Stimulated activated CD4-positive, alpha-beta T cell treated with anti-CD3 and anti-CD28 coated beads, Interleukin-1b, Interleukin-23, amount 100 ng/mL, for 48 hours (primary cell): ENCODE results near the gene CFAP91.

ENCODE experiments used
- DNase-seq: peaks from one replicate; pipeline ENCODE4 v3.0.0-alpha.2; 2020

Gene CFAP91

GRCh38 chr3:119702530-119703527 lies at the start of gene CFAP91:
Gene CFAP91 (plus strand): TSS chr3:119703022. CDS start chr3:119703099, 77 bp downstream.
- DNase-seq: peak; percentile 83

- no peak for DNase-seq
Observed at GRCh38 chr3:119653876-119654275, 48.9 kb upstream of the CFAP91 start.

GRCh38 chr3:119657887-119658702 lies 44.7 kb upstream of the CFAP91 start:
- no peak for DNase-seq

- no peak for DNase-seq
Observed at GRCh38 chr3:119658994-119659393, 43.8 kb upstream of the CFAP91 start.

- DNase-seq: no peak
Observed at GRCh38 chr3:119659606-119660291, 43.1 kb upstream of the CFAP91 start.

GRCh38 chr3:119660474-119661440 lies 42.1 kb upstream of the CFAP91 start, which contains the start of gene POPDC2:
Gene POPDC2 (minus strand): TSS chr3:119660589. CDS start chr3:119660423, 166 bp downstream.
- no peak for DNase-seq

- DNase-seq: no peak
Observed at GRCh38 chr3:119662604-119663373, 40.0 kb upstream of the CFAP91 start.

GRCh38 chr3:119663885-119664284 lies 38.9 kb upstream of the CFAP91 start:
- no peak for DNase-seq

GRCh38 chr3:119664370-119664769 lies 38.5 kb upstream of the CFAP91 start:
- DNase-seq: no peak

- no peak for DNase-seq
Observed at GRCh38 chr3:119664850-119665379, 37.9 kb upstream of the CFAP91 start.

GRCh38 chr3:119665954-119666559 lies 36.8 kb upstream of the CFAP91 start:
- DNase-seq: no peak

GRCh38 chr3:119669906-119670570 lies 32.8 kb upstream of the CFAP91 start:
- no peak for DNase-seq

GRCh38 chr3:119672776-119673175 lies 30.0 kb upstream of the CFAP91 start:
- DNase-seq: no peak

- no peak for DNase-seq
Observed at GRCh38 chr3:119673875-119674274, 28.9 kb upstream of the CFAP91 start.

GRCh38 chr3:119675188-119675874 lies 27.5 kb upstream of the CFAP91 start:
- DNase-seq: no peak

- DNase-seq: no peak
Observed at GRCh38 chr3:119676020-119676419, 26.8 kb upstream of the CFAP91 start.

- DNase-seq: peak; percentile 96
Observed at GRCh38 chr3:119676771-119677640, 25.8 kb upstream of the CFAP91 start, which contains the start of gene COX17. Gene COX17 (minus strand): TSS chr3:119677406. CDS start chr3:119677310, 96 bp downstream.

- DNase-seq: no peak
Observed at GRCh38 chr3:119677641-119677934, 25.2 kb upstream of the CFAP91 start.
